GM03348 (cell line): Measurements from ENCODE around the gene ZNF630.
"Not testable (repeated sequence)": the region's sequence is repeated elsewhere in the genome, so short reads cannot be mapped to it uniquely, and the experiment has no call there.

Source experiments
- DNase-seq: peaks from one replicate; pipeline ENCODE4 v3.0.0; 2012; ENCODE audit warnings: low spot score

The ZNF630 gene

GRCh38 chrX:48071064-48071985 lies at the start of gene ZNF630:
ZNF630 (minus strand) TSS chrX:48071640; CDS start chrX:48066886, 4,754 bp downstream.
- DNase-seq = peak; percentile 41

DNA sequence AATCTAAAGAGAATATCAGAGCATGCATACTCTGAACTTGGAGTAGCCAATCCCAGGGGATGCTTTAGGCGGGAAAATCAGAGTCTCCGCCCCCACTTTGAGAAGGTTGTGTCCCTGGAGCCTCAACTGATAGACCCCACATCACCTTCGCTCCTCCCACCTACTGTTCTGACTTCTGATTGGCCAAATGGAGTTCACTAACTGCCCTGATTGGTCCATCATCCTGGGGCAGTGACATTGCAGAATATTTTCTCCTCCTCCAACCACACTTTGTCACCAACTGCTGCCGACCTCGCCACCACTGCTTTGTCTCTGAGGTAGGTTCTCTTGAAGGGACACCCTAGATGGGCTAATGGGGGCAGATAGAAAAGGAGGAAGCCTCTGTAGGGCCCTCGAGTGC lies 36.3 kb upstream of the ZNF630 start:
- DNase-seq = no peak

GRCh38 chrX:48102874-48103374 lies 31.5 kb upstream of the ZNF630 start:
- DNase-seq = no peak

DNA sequence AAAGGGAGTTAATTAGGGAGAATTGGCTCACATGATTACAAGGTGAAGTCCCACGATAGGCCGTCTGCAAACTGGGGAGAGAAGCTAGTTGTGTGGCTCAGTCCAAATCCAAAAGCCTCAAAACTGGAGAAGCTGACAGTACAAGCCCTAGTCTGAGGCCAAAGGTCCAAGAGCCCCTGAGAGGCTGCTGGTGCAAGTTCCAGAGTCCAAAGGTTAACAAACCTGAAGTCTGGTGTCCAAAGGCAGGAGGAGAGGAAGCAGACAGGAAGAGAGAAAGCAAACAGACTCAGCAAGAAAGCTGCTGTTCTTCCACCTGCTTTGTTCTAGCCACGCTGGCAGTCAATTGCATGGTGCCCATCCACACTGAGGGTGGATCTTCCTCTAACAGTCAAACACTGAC lies 30.0 kb upstream of the ZNF630 start:
- no peak for DNase-seq

GRCh38 chrX:48092558-48092957 lies 21.1 kb upstream of the ZNF630 start:
- DNase-seq = not testable (repeated sequence)

- DNase-seq = no peak
Measured at GRCh38 chrX:48090123-48090522, 18.7 kb upstream of the ZNF630 start.

DNA sequence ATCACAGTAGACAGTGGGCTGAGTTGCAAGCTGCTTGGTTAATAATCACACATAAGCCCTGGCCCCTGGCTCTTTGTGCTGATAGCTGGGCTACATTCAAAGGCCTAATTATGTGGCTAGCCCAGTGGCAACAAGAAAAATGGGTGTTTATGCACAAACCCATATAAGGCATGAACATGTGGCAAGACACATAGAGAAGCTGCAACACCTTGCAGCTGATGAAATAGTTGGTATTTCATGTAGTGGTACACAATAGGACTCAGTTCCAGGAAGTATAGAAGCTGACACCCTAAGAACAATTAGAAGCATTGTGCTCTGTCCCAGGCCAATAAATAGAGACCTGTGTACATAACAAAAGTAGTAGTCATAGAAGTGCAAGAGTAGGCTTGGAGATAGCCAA lies 14.6 kb upstream of the ZNF630 start:
- DNase-seq = no peak

DNA sequence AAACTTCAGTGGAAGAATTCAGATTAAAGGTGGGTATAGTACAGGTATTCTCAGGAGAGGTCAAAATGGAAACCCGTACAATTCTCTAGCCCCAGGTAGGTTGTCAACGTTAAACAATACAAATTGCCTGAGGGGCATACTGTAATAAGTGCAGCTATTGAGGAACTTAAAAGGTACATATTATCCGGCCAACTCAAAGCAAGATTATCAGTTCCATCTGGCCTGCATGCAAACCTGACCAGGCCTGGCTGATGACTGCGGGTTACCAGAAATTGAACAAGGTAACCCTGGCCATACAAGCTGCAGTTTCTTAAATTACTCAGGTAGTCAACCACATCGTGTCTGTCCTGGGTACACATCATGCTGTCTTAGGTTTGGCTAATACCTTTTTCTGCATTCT lies 12.3 kb upstream of the ZNF630 start:
- no peak for DNase-seq

DNA sequence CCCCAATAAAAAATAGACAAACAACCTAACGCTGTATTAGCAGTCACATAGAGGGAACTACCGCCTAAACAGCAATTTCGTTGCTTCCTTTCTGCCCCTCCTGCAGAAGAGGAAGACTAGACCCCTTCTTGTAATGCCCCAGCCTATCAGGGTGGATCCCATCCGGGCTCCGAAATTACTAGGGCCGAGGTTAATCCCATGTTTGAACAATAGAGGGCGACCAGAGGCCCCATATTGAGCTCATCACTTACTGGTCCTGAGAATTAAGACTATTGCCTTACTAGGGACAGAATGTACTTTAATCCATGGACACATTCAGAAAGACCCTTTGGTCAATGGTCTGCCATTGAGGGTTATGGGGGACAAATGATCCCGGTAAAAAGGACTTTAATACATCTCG lies 11.8 kb upstream of the ZNF630 start:
- peak; percentile 72 for DNase-seq

GRCh38 chrX:48076343-48076742 lies 4.9 kb upstream of the ZNF630 start:
- DNase-seq = no peak

DNA sequence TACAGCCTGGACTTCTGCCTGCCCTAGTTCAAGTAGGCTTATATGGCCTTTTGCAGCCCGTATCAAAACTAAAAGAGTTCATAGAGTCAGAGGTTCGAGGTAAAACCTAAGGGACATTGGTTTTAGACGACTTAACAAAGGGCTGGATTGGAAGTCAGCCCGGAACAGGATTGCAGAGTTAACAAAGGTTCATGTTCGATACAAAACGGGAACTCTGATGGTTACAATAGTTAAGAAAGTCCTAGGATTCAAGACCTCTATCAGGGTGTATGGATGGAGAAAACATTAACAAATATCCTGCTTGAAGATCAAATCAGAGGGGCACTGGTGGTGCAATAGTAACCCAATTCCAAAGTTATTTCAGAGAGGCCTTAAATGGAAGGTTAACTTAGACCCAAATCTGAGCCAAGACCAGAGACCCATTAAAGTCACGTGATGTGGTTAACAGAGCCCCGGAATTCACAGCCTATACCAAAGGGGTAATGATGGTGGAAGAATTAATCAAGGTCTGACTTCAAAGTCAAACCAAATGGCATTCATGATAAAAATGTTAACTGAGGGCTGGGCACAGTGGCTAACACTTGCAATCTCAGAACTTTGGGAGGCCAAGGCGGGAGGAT lies 656 bp upstream of the ZNF630 start:
- no peak for DNase-seq

DNA sequence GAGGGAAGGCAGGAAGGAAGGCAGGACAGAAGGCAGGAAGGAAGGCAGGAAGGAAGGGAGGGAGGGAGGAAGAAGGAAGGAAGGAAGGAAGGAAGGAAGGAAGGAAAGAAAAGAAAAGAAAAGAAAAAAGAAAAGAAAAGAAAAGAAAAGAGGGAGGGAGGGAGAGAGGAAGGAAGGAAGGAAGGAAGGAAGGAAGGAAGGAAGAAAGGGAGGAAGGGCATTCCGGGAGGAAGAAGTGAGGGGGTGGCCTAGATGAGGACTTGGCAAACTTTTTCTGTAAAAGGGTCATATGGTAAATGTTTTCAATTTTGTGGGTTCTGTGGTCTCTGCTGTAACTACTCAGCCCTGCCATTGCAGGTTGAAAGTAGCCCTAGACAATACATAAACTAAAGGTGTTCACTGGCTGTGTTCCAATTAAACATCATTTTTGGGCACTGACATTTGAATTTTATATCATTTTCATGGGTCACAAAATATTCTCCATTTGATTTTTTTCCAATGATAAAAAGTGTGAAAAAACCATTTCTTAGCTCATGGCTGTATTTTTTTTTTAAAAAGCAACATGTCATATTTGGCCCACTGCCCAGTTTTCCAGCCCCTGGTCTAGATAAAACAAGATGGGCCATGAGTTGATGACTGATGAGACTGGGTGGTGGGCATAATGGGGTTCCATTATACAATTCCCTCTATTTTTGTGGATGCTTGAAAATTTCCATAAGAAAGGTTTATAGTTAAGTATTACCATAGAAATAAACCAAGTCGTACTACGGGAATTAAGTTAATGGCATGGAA lies 3.1 kb downstream of the ZNF630 start:
- no peak for DNase-seq

DNA sequence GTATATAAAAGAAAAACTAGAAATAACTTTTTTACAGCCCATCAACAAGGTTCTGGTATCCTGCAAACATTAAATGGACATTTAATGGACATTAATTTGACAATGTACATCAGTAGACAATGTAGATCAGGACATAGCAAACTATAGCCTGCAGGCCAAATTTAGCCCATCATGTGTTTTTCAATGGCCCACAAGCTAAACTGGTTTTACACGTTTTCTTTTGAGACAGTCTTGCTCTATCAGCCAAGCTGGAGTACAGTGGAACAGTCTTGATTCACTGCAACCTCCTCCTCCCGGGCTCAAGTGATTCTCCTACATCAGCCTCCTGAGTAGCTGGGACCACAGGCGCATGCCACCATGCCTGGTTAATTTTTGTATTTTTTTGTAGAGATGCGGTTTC lies 7.2 kb downstream of the ZNF630 start:
- DNase-seq = no peak

DNA sequence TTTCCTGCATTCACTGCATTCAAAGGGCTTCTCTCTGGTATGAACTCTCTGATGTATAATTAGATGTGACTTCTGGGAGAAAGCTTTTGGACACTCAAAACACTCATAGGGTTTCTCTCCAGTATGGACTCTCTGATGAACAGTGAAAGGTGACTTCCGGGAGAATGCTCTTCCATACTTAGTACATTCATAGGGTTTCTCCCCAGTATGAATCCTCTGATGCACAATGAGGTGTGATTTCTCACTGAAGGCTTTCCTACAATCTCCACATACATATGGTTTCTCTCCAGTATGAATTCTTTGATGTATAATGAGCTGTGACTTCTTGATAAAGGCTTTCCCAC lies 12.2 kb downstream of the ZNF630 start:
- DNase-seq = no peak

- no peak for DNase-seq
Measured at GRCh38 chrX:48058621-48059295, 12.7 kb downstream of the ZNF630 start.

DNA sequence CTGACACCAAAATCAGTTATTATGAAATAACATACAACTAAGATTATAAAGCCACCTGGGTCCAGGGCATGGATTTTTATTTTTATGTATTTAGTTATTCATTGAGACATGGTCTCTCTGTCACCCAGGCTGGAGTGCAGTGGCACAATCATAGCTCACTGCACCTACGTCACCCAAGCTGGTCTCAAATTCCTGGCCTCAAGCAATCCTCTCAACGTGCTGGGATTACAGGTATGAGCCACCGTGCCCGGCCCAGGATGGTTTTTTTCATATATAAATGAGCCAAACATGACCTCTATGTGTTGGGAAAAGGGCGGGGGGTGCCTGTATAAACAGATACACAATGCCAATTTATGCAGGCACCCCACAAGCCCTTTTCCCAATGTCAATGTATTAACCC lies 24.6 kb downstream of the ZNF630 start:
- DNase-seq = no peak

- peak; percentile 19 for DNase-seq
Measured at GRCh38 chrX:48045410-48046311, 25.8 kb downstream of the ZNF630 start.

- DNase-seq = no peak
Measured at GRCh38 chrX:48043056-48043455, 28.4 kb downstream of the ZNF630 start.

GRCh38 chrX:48035891-48036290 lies 35.5 kb downstream of the ZNF630 start:
- no peak for DNase-seq

DNA sequence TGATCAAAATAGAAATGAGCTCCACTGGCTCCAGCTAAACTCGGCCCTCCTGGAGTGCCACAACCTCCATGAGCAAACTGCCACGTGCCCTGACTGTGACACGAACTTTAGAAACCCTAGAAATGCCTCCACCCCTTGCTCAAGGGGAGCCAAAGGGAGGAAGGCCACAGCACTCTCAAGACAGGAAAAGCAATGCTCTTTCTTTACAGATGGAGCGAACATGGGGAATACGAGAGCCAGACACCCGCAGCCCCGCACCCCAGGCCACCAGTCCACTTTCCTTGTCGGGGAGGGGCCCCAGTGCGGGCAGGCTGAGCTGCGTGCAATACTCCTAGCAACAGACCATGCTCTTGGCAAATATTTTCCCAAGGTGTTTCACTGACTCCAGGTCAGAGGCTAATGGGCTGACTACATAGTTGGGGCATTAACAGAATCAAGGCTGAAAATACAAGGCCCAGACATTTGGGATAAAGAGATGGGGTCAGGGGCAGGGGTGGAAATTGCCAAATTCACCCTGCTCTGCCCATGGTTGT lies 40.7 kb downstream of the ZNF630 start:
- not testable (repeated sequence) for DNase-seq

DNA sequence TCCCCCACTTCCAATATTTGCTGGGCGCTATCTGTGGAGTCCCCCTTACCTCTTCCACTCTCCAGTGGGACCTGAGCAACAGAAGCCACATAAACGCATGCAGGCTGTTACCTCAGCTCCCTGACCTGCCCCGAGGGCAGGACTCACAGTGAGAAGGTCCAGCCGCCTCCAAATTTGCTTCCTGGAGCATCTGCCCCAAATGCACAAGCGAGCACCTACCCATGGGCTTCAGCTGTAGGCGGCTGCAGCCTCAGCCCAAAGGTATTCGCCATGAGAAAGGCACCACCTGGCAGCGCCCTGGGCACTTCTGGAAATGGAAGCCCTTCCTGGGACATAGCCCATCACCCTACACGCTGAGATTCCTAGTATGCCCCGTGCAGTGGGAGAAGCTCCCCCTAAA lies 41.2 kb downstream of the ZNF630 start:
- no peak for DNase-seq
